Progenitor cell of endocrine pancreas (in vitro differentiated cells): ENCODE results near the gene PMEPA1. TPM values are rescaled to one million over a fixed set of nuclear protein-coding genes. Genes with fewer than 3 reads are reported as not detected.
A peak's percentile ranks its signal among the peaks of the same experiment; 100 is the strongest.

ENCODE experiments used
- DNase-seq: peaks from one replicate; pipeline ENCODE4 v3.0.0; 2021; ENCODE audit warnings: low spot score; ENCODE audit not compliant: unreplicated experiment
- H3K27ac Mint-ChIP-seq: 2 replicates; pipeline ENCODE4 v1.8.0; 2021; ENCODE audit warnings: mild to moderate bottlenecking, moderate library complexity, mixed read lengths
- H3K27me3 Mint-ChIP-seq: 2 replicates; pipeline ENCODE4 v1.8.0; 2021; ENCODE audit warnings: mixed read lengths
- H3K36me3 Mint-ChIP-seq: 2 replicates; pipeline ENCODE4 v1.8.0; 2022; ENCODE audit warnings: mixed read lengths; ENCODE audit not compliant: insufficient read depth
- H3K4me1 Mint-ChIP-seq: 2 replicates; pipeline ENCODE4 v1.8.0; 2021; ENCODE audit warnings: low read depth, mixed read lengths
- H3K4me3 Mint-ChIP-seq: 2 replicates; pipeline ENCODE4 v1.8.0; 2021; ENCODE audit warnings: low read depth, mild to moderate bottlenecking, moderate library complexity, mixed read lengths
- H3K9me3 Mint-ChIP-seq: 2 replicates; pipeline ENCODE4 v1.8.0; 2021; ENCODE audit warnings: low read depth, mixed read lengths
- CTCF ChIP-seq: fragments of 200-600 bp; sonication (generic); IDR thresholded peaks from one replicate; pipeline ENCODE4 v1.5.0; 2021; ENCODE audit warnings: antibody characterized with exemption, mild to moderate bottlenecking; ENCODE audit not compliant: unreplicated experiment
- total RNA-seq: library from RNA; stranded (reverse); gene quantifications from 2 replicates; pipeline ENCODE4 v1.2.1, GENCODE V29; 2021

Gene PMEPA1
- total RNA-seq, 1 donor from 2014 or later, result 9.1 TPM

- H3K27me3 Mint-ChIP-seq, result peaks cover 6% of the 10 kb centered on the region
- no peaks in the 10 kb centered on the region for H3K36me3 Mint-ChIP-seq
- no peak for TF ChIP-seq CTCF
- DNase-seq, result no peak
- H3K4me1 Mint-ChIP-seq, result peaks cover 28% of the 10 kb centered on the region
- H3K4me3 Mint-ChIP-seq, result no peak overlapping the region
- no peaks in the 10 kb centered on the region for H3K9me3 Mint-ChIP-seq
- no peak overlapping the region for H3K27ac Mint-ChIP-seq
Observed at GRCh38 chr20:57743450-57744095, 33.8 kb upstream of the PMEPA1 start.

DNA sequence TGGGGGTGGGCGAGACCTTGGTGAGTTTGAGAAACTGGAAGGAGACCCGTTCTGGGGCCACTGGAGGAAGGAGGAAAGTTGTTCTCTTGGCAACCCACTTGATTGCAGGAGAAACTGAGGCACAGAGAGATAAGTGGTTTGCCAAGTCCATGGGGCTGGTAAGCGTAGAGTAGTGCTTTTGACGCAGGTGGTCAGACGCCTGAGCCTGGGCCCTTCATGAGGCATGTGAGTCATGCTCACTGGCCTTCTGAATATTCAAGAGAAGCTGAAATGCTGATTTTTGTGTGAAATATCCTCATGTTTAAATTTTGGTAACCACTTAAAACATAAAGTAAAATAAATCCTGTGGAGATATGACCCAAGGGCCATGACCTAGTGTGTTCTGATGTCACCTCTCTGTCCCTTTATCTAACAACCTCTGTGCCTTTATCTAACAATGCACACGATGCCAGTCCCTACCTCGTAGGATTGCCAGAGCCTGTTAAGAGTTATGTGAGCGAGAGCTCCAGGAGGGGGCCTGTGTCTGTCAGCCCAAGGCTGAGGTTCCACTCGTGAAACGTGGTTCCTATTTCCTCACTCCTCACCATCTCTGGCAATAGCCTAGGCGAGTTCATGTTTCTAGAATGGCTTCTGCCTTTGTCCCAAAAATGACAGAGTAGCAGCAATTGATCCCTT is 32.8 kb upstream of the PMEPA1 start:
- peaks cover 33% of the 10 kb centered on the region for H3K4me1 Mint-ChIP-seq
- H3K36me3 Mint-ChIP-seq, result no peaks in the 10 kb centered on the region
- DNase-seq, result no peak
- H3K4me3 Mint-ChIP-seq, result no peak overlapping the region
- peak overlapping the region; percentile 1 for H3K27ac Mint-ChIP-seq
- H3K27me3 Mint-ChIP-seq, result peaks cover 6% of the 10 kb centered on the region
- TF ChIP-seq CTCF, result no peak
- H3K9me3 Mint-ChIP-seq, result no peaks in the 10 kb centered on the region

DNA sequence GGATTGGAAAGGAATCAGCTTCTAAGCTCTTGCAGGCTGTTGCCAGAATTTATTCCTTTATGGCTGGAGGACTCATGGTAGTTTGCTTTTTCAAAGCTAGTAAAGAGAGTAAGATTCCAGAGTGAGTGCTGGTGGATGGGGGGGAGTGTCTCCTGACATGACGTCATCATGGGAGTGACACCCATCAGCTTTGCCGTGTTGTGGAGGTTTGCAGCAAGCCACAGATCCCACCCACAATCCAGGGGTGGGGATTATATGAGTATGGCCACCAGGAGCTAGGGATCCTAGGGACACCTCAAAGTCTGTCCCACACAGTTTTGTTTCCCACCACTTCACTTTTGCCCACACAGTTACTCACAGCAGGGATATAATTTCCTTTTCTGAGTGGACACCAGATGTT is 28.7 kb upstream of the PMEPA1 start:
- peak overlapping the region; percentile 22 for H3K27ac Mint-ChIP-seq
- no peak for DNase-seq
- H3K36me3 Mint-ChIP-seq, result no peaks in the 10 kb centered on the region
- no peak overlapping the region for H3K4me3 Mint-ChIP-seq
- H3K4me1 Mint-ChIP-seq, result peaks cover 32% of the 10 kb centered on the region
- H3K9me3 Mint-ChIP-seq, result no peaks in the 10 kb centered on the region
- no peak for TF ChIP-seq CTCF
- H3K27me3 Mint-ChIP-seq, result peaks cover 16% of the 10 kb centered on the region

GRCh38 chr20:57738053-57738452 is 28.2 kb upstream of the PMEPA1 start:
- H3K9me3 Mint-ChIP-seq, result no peaks in the 10 kb centered on the region
- no peak for DNase-seq
- H3K27ac Mint-ChIP-seq, result peak overlapping the region; percentile 22
- H3K36me3 Mint-ChIP-seq, result no peaks in the 10 kb centered on the region
- H3K4me3 Mint-ChIP-seq, result no peak overlapping the region
- peaks cover 16% of the 10 kb centered on the region for H3K27me3 Mint-ChIP-seq
- peaks cover 30% of the 10 kb centered on the region for H3K4me1 Mint-ChIP-seq
- TF ChIP-seq CTCF, result no peak

DNA sequence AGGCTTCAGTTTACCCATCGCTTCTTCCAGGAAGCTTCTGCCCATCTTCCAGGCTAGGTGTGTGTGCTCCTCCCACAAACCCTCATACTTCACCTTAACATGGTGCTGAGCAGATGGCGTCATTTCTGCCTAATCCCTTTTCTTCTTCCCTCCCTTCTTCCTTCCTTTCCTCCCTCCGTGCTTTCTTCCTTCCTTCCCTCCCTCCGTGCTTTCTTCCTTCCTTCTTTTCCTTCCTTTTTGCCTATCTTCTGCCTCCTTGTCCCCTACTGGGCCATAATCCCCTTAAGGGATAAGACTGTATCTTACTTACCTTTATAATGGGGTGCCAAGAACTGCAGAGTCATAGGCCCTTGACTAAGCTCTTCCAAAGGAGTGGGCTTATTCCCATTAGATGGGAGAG is 27.5 kb upstream of the PMEPA1 start:
- Mint-ChIP-seq H3K27me3 (peaks cover 20% of the 10 kb centered on the region), H3K27ac (peak overlapping the region; percentile 32), H3K36me3 (no peaks in the 10 kb centered on the region), H3K4me1 (peaks cover 28% of the 10 kb centered on the region), H3K4me3 (no peak overlapping the region), H3K9me3 (no peaks in the 10 kb centered on the region)
- no peak for DNase-seq
- TF ChIP-seq CTCF, result no peak
